PC-3 (cell line): ENCODE data around the gene PHAF1. TPM values are rescaled to one million over a fixed set of nuclear protein-coding genes. Genes with fewer than 3 reads are reported as not detected.

Experiments
- ATAC-seq: fragments of 200-7000 bp; cut with Tn5 transposase; 2 replicates; pipeline ENCODE4 v1.9.1; 2020; ENCODE audit warnings: mild to moderate bottlenecking, moderate library complexity
- BruUV-seq: library from RNA; stranded (reverse); fragments of 400-500 nt; replicated peaks from 2 replicates; lab custom pipeline; 2021; lab: Mats Ljungman, UMichigan
- CTCF ChIA-PET: fragments of 300-600 bp; sonication (Branson Sonifier 250); formaldehyde crosslinking; loops from one replicate; lab custom pipeline; 2022; ENCODE audit warnings: antibody characterized with exemption; lab: Charles Lee
- POLR2A ChIA-PET: fragments of 300-600 bp; sonication (Branson Sonifier 250); formaldehyde crosslinking; loops from one replicate; lab custom pipeline; 2022; ENCODE audit warnings: antibody characterized with exemption; ENCODE audit not compliant: unreplicated experiment; lab: Charles Lee
- DNase-seq: peaks from one replicate; pipeline ENCODE4 v3.0.0-alpha.2; 2015
- H2AFZ ChIP-seq: fragments of 300-600 bp; sonication (generic); 2 replicates; pipeline ENCODE4 v1.6.0; 2016; ENCODE audit warnings: antibody characterized with exemption, low read length
- H3F3A ChIP-seq: fragments of 300-600 bp; sonication (generic); one replicate; pipeline ENCODE4 v1.6.0; 2017; ENCODE audit warnings: antibody characterized with exemption, low read length, control low read depth, mild to moderate bottlenecking; ENCODE audit not compliant: unreplicated experiment
- H3K27ac ChIP-seq: fragments of 300-600 bp; sonication (generic); 2 replicates; pipeline ENCODE4 v1.5.1; 2016; ENCODE audit warnings: mild to moderate bottlenecking, low read length
- H3K27me3 ChIP-seq: fragments of 300-600 bp; sonication (generic); 2 replicates; pipeline ENCODE4 v1.6.1; 2016; ENCODE audit warnings: low read length, mixed read lengths
- H3K36me3 ChIP-seq: fragments of 300-600 bp; sonication (generic); 2 replicates; pipeline ENCODE4 v1.6.1; 2016; ENCODE audit warnings: low read depth, mixed run types, low read length, mixed read lengths
- H3K4me1 ChIP-seq: fragments of 300-600 bp; sonication (generic); 2 replicates; pipeline ENCODE4 v1.5.1; 2016; ENCODE audit warnings: low read length; ENCODE audit not compliant: insufficient read depth
- H3K4me2 ChIP-seq: fragments of 300-600 bp; sonication (generic); 2 replicates; pipeline ENCODE4 v1.6.0; 2016; ENCODE audit warnings: low read length
- H3K4me3 ChIP-seq: fragments of 300-600 bp; sonication (generic); 2 replicates; pipeline ENCODE4 v1.5.1; 2016; ENCODE audit warnings: mild to moderate bottlenecking, low read length, mixed read lengths
- H3K79me2 ChIP-seq: fragments of 300-600 bp; sonication (generic); 2 replicates; pipeline ENCODE4 v1.6.1; 2017; ENCODE audit warnings: low read length, mixed read lengths
- H3K9ac ChIP-seq: fragments of 300-600 bp; sonication (generic); 2 replicates; pipeline ENCODE4 v1.6.0; 2016; ENCODE audit warnings: mild to moderate bottlenecking, low read length
- H3K9me2 ChIP-seq: fragments of 300-600 bp; sonication (generic); replicated peaks from 2 replicates; pipeline ENCODE4 v1.6.1; 2016; ENCODE audit warnings: mixed run types, low read length, mixed read lengths
- H3K9me3 ChIP-seq: fragments of 300-600 bp; sonication (generic); 2 replicates; pipeline ENCODE4 v1.6.1; 2016; ENCODE audit warnings: low read length, mixed read lengths
- H4K20me1 ChIP-seq: fragments of 300-600 bp; sonication (generic); 2 replicates; pipeline ENCODE4 v1.6.1; 2016; ENCODE audit warnings: low read length, mixed read lengths
- CTCF ChIP-seq: fragments of 300-600 bp; sonication (generic); conservative IDR thresholded peaks from 2 replicates; pipeline ENCODE4 v1.5.1; 2017; ENCODE audit warnings: antibody characterized with exemption, low read depth, mild to moderate bottlenecking, low read length
- EZH2 ChIP-seq: fragments of 300-600 bp; sonication (generic); IDR thresholded peaks from one replicate; pipeline ENCODE4 v1.6.1; 2017; ENCODE audit warnings: antibody characterized with exemption, mild to moderate bottlenecking, low read length; ENCODE audit not compliant: unreplicated experiment
- EZH2phosphoT487 ChIP-seq: fragments of 300-600 bp; sonication (generic); IDR thresholded peaks from 2 replicates; pipeline ENCODE4 v1.6.1; 2018; ENCODE audit warnings: mild to moderate bottlenecking, antibody characterized with exemption, low read length, borderline replicate concordance
- intact Hi-C: fragments of 100-400 bp; cut with micrococcal nuclease; formaldehyde crosslinking; loops from 2 replicates; pipeline ENCODE4 v1.9.0; 2023
- total RNA-seq: library from RNA; depleted of rRNA; stranded (reverse); fragments of >200 nt; gene quantifications from 2 replicates; pipeline ENCODE4 v1.2.3, GENCODE V29; 2014

Gene PHAF1
- total RNA-seq, 1 experiment from 2014 or later = 18.8 TPM

GRCh38 chr16:67077871-67078270, 31.9 kb upstream of the PHAF1 start:
- ChIA-PET CTCF (no interaction called here), POLR2A (no interaction called here)

GRCh38 chr16:67082100-67082499, 27.6 kb upstream of the PHAF1 start:
- intact Hi-C loops = no loop called here
- Histone ChIP-seq H3K4me1 (no peaks in the 10 kb centered on the region), H2AFZ (no peak overlapping the region), H3K4me2 (no peak overlapping the region), H3K27me3 (no peaks in the 10 kb centered on the region), H3K36me3 (no peaks in the 10 kb centered on the region), H3K9me2 (no peaks in the 10 kb centered on the region), H3K79me2 (no peaks in the 10 kb centered on the region), H3F3A (no peaks in the 10 kb centered on the region), H3K9me3 (no peaks in the 10 kb centered on the region), H3K27ac (no peak overlapping the region), H3K4me3 (no peak overlapping the region), H3K9ac (no peak overlapping the region), H4K20me1 (no peaks in the 10 kb centered on the region)
- ChIA-PET CTCF (interaction anchor here (0.7 kb wide), 1 partner anchor 252 kb away, joined by 3 read pairs; the partner anchor contains the start of gene NAE1), POLR2A (no interaction called here)
- BruUV-seq = no TSS peak
- no peak for ATAC-seq
- TF ChIP-seq EZH2 (no peak), CTCF (no peak), EZH2phosphoT487 (no peak)
- no peak for DNase-seq

More at GRCh38 chr16:67077871-67078270, 31.9 kb upstream of the PHAF1 start:
- no peaks in the 10 kb centered on the region for H4K20me1 ChIP-seq
- no peaks in the 10 kb centered on the region for H3F3A ChIP-seq
- H3K4me1 ChIP-seq = no peaks in the 10 kb centered on the region
- H3K36me3 ChIP-seq = peaks cover 4% of the 10 kb centered on the region; the same call in 1 of the 2 replicates
- H3K4me2 ChIP-seq = no peak overlapping the region
- no peak overlapping the region for H3K4me3 ChIP-seq
- no peaks in the 10 kb centered on the region for H3K79me2 ChIP-seq
- ATAC-seq = no peak
- no TSS peak for BruUV-seq
- H3K9ac ChIP-seq = no peak overlapping the region
- no peaks in the 10 kb centered on the region for H3K9me3 ChIP-seq
- H2AFZ ChIP-seq = no peak overlapping the region
- H3K9me2 ChIP-seq = no peaks in the 10 kb centered on the region
- H3K27me3 ChIP-seq = no peaks in the 10 kb centered on the region
- TF ChIP-seq EZH2 = no peak
- TF ChIP-seq CTCF = no peak
- TF ChIP-seq EZH2phosphoT487 = no peak
- DNase-seq = no peak
- intact Hi-C loops = no loop called here
- H3K27ac ChIP-seq = no peak overlapping the region

- ATAC-seq = no peak
- ChIA-PET CTCF (no interaction called here), POLR2A (no interaction called here)
- no peak for DNase-seq
- Histone ChIP-seq H3K27me3 (no peaks in the 10 kb centered on the region), H3K79me2 (no peaks in the 10 kb centered on the region), H4K20me1 (no peaks in the 10 kb centered on the region), H3K36me3 (no peaks in the 10 kb centered on the region), H3F3A (no peaks in the 10 kb centered on the region), H3K9ac (no peak overlapping the region), H3K27ac (no peak overlapping the region), H3K4me1 (no peaks in the 10 kb centered on the region), H3K4me2 (no peak overlapping the region), H3K9me2 (no peaks in the 10 kb centered on the region), H3K4me3 (no peak overlapping the region), H3K9me3 (no peaks in the 10 kb centered on the region), H2AFZ (no peak overlapping the region)
- intact Hi-C loops = no loop called here
- no TSS peak for BruUV-seq
- TF ChIP-seq CTCF (no peak), EZH2 (no peak), EZH2phosphoT487 (no peak)
Observed at GRCh38 chr16:67082891-67083290, 26.9 kb upstream of the PHAF1 start.
